ENCODE data around the gene TEDC1.

Gene TEDC1

DNA sequence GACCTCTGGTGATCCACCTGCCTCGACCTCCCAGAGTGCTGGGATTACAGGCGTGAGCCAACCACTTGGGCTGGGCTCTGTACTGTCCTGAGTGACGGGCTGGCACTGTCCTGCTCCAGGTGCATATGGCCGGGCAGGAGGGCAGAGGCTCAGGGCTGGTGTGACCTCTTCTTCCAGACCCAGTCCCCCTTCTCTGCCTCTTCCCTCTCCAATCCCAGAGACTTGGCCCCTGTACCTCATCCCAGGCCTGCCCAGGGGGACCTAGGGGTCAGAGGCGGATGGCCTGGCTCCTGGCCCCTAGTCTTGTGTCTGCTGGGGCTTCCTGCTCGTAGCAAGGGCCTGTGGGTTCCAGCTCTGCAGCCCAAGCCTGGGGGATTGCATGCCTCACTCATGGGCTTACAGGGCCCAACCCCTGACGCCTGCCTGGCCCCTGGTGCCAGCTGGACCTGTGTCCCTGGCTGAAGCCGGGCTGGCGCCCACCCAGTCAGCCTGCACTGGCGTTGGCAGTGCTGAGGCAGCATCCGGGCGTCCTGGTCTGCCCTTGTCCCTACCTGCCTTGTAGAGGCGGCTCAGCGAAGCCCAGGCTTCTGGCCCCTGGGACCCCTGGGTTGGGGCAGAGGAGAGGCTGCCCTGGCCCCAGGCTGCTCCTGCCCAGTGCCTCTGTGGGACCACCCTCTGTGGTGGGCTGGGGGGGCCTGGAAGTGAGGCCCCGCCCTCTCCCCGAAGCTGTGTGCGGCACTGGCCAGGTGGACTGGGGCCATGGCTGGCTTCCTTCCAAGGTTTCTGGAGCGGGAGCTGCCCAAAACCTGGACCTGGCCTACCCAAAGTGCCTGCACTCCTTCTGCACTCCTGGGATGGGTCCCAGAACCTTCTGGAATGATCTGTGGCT is 4.3 kb downstream of the TEDC1 start:
- in situ Hi-C loops (cut with HindIII; ENCODE audit: low sequenced_read_pairs): no loop called here

DNA sequence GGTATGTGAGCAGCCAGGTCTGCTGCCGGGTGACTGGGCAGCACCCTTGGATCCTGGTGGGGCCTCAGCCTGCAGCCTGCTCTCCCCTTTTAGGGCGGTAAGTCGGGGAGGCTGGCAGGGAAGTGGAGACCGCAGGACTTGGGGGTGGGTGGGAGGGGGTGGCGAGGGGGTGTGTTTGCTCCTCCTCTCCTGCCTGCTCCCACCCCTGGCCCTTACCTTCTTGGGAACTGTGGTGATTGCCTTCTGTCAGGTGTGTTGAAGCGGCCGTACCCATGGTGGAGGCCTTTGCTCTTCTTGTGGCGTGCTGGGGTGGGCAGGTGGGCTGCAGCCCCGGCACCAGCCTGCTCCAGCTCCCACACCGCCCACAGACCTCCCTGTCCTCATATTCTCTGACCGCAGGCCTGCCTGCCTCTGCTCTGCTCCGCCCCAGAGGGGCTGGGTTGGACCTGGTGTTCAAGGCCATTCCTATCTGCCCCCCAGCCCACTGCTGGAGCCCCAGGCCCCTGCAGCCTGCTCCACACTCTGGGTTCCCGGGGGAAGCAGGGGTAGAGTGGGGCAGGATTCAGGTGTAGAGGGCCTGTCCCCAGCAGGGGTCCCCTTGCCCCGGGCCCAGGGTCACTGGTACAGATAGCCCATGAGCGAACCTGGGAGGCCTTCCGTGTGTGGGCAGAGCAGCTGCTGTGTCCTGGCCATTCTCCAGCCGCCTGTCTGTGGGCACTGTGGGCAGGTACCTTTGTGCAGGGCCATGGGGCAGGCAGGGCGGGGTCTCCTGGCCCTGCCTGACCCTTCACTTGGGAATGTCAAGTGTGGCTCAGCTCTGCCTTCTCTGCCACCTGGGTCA is 5.2 kb downstream of the TEDC1 start:
- in situ Hi-C loops (cut with HindIII; ENCODE audit: low sequenced_read_pairs): no loop called here

DNA sequence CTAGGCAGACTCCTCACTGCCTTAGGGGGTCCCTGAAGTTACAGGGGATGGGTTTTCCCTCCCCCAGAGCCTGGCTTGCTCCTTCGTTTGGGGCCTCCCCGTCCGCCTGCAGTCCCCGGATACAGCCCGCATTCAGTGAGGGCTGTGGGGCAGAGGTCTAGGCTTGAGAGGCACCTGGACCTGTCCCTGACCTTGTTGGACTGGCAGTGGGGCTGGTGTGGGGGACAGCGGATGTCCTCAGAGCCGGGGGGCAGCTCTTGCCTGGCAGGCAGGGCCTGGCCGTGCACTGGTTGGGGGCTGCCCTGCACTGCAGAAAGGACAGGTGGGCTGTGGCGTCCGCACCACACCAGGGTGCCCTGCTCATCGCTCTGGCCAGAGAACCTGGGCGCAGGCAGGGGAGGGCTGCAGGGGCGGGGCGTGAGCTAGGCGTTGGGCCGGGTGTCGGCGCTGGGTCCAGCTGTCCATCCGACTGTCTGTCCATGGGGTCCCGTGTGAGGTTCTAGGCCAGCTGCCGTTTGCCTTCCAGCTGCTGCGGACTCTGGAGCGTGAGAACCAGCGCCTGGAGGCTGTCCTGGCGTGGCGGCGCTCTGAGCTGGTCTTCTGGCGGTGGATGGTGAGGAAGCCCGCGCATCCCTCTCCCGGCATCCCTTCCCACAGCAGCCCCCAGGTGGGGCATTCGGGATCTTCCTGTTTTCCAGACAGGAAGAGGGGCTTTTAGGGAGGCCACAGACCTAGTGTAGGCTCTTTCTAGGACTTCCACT is 6.0 kb downstream of the TEDC1 start:
- in situ Hi-C loops (cut with HindIII; ENCODE audit: low sequenced_read_pairs): no loop called here

DNA sequence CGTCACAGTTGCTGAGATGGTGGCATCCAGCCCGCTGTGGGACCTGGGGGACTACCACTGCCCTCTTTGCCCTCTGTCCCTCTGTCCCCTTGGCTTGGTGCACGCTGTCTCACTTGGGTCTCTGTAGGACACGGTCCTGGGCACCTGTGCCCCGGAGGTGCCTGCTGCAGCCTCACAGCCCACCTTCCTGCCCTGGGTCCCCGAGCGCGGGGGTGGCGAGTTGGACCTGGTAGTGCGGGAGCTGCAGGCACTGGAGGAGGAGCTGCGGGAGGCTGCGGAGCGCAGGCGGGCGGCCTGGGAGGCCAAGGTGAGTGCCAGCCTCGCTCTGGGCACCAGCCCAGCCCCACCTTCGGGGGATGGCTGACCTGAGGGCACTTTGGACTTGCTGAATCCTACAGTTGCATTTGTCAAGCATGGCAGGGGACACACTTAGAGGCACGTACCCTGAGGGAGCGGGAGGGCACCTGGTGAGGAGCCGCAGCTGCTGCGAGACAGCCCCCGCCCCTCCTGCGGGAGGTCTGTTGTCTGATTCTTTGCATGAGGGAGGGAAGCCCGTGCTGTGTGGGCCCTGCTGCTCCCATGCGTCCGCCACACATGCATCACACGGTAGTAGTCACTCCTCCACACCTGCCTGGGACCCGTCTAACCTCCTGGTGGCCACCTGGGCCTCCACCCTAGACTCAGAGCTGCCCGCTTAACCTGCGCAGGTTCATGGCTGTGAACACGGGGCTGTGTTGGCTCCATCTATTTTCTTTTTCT is 6.8 kb downstream of the TEDC1 start:
- in situ Hi-C loops (cut with HindIII; ENCODE audit: low sequenced_read_pairs): no loop called here

GRCh38 chr14:105498430-105499255 is 7.6 kb downstream of the TEDC1 start:
- in situ Hi-C loops (cut with HindIII; ENCODE audit: low sequenced_read_pairs): no loop called here

- in situ Hi-C loops (cut with HindIII; ENCODE audit: low sequenced_read_pairs): no loop called here
These were observed 8.4 kb downstream of the TEDC1 start for GRCh38 chr14:105499256-105500035.

DNA sequence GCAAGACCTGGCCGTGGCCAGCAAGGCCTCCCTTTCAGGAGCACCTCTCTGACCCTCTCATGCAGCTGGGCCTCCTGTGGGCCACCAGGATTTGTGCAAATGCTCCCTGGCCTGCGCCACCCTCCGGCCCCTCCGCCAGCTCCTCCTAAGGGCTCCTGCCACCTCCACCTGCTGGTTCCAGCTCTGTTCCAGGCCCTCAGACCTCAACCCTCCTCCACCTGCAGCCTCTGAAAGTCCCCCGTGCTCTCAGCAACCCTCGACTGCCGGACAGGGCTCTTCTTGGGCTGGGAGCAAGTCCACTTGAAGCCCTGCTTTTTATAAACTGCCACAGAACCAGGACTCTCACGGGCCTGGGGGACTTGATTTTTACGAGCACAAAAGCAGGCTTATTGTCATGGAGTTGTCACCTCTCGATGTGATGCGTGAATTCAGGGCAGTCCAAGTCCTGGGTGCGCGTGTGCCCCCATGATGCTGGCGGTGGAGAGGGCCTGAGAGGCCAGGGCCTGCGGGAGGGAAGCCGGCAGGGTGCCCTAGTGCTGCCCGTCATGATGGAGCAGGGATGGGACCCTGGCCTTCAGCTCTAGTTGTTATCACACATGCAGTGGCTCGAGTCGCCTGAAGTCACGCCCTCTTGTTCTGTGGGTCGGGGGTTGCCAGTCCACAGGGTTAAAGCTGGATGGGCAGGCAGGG is 9.1 kb downstream of the TEDC1 start:
- in situ Hi-C loops (cut with HindIII; ENCODE audit: low sequenced_read_pairs): no loop called here

DNA sequence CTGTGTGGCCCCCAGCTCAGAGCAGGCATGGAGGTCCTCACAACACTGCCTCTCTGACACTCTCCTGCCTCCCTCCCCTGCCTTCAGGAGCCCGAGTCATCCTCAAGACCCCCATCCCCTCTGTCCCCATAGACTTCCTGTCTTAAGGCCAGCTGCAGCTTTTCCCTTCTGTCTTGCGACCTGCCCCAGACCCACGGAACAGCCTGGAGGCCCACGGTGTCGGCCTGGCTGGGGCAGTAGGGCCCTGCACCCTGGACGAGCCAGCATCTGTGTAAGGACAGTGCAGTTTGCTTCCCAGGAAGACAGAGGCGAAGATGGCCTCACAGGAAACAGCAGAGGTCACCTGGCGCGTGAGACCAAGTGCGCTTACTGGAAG is 9.7 kb downstream of the TEDC1 start:
- in situ Hi-C loops (cut with HindIII; ENCODE audit: low sequenced_read_pairs): no loop called here

GRCh38 chr14:105501504-105502291 is 10.7 kb downstream of the TEDC1 start:
- in situ Hi-C loops (cut with HindIII; ENCODE audit: low sequenced_read_pairs): no loop called here

DNA sequence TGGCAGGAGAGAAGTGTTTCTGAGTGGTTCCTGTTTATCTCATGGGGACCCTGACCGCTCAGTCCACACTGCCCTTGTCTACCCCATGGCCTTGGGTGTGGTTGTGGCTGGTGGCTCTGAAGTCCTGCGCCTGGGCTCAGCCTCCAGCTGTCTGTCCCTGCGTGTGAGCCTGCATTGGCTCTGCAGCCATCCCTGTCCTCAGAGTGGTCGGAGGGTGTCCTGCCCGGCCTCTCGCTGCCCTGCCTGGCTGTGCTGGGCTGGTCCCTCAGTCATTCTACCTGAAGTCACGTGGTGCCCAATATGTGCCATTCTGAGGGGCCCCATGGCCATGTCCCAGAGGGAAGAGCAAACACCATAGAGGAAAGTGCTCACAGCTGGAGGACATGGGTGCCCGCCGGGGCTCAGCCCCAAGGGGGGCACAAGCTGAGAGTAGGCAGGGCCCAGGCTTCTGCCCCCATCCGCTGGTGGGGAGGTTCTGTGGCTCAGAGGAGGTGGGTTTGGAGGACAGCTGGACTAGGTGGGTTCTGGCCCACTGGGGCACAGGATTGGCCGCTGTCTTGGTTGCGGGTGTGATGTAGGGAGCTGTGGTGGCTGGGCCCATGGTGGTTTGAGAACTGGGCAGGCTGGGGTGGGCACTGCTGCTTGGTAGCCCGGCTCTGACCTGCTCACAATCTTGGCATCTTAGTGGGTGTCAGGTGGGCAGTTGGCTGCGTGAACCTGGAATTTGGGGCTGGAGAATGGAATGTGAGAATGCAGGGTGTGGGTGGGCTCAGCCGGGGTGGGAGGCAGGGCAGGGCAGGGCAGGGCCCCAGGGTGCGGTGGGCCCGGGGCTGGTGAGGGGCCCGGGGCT is 11.6 kb downstream of the TEDC1 start:
- in situ Hi-C loops (cut with HindIII; ENCODE audit: low sequenced_read_pairs): no loop called here

DNA sequence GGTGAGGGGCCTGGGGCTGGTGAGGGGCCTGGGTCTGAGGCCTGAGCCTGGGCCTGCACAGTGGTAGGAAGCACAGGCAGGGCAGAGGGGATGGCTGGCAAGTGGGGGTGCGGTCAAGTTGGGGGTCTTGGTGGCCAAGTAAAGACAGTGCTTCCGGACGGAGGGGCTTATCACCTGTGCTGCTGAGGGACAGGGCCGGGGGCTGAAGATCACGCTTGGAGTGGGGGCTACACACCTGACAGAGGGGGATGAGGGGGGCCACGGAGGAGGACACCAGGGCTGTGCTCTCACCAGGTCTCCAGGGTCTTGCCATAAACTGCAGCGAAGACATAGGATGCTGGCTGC is 12.2 kb downstream of the TEDC1 start:
- in situ Hi-C loops (cut with HindIII; ENCODE audit: low sequenced_read_pairs): no loop called here

GRCh38 chr14:105503935-105504692 is 13.1 kb downstream of the TEDC1 start:
- in situ Hi-C loops (cut with HindIII; ENCODE audit: low sequenced_read_pairs): no loop called here

- in situ Hi-C loops (cut with HindIII; ENCODE audit: low sequenced_read_pairs): no loop called here
These were observed 14.1 kb downstream of the TEDC1 start for GRCh38 chr14:105505101-105505500.

- in situ Hi-C loops (cut with HindIII; ENCODE audit: low sequenced_read_pairs): no loop called here
These were observed 16.2 kb downstream of the TEDC1 start for GRCh38 chr14:105507247-105507646.

GRCh38 chr14:105508069-105508468 is 17.0 kb downstream of the TEDC1 start:
- in situ Hi-C loops (cut with HindIII; ENCODE audit: low sequenced_read_pairs): no loop called here

GRCh38 chr14:105508601-105509000 is 17.6 kb downstream of the TEDC1 start:
- in situ Hi-C loops (cut with HindIII; ENCODE audit: low sequenced_read_pairs): no loop called here

All from endothelial cell of hepatic sinusoid (primary cell).